ENCODE measurements around the gene ODF2. TPM values are rescaled to one million over a fixed set of nuclear protein-coding genes. Genes with fewer than 3 reads are reported as not detected.
"Not testable (repeated sequence)": the region's sequence is repeated elsewhere in the genome, so short reads cannot be mapped to it uniquely, and the experiment has no call there.

Gene ODF2
- polyA plus RNA-seq, 1 experiment: 16.8 TPM

GRCh38 chr9:128422783-128423150 lies 33.0 kb upstream of the ODF2 start:
- Histone ChIP-seq H3K4me3 (ENCODE audit: low read depth, low read length) (no peak overlapping the region), H3K9me3 (ENCODE audit: control insufficient read depth, insufficient read depth, low read length) (peaks cover 4% of the 10 kb centered on the region; the same call in 1 of the 2 replicates), H3K27me3 (ENCODE audit: control insufficient read depth, insufficient read depth, low read length) (no peaks in the 10 kb centered on the region), H3K27ac (ENCODE audit: low read depth, low read length) (no peak overlapping the region)
- DNase-seq (ENCODE audit: low read depth, low spot score): no peak
- POLR2A ChIA-PET: no interaction called here
- CTCF ChIA-PET: interaction anchor here (0.6 to 3.8 kb wide), 3 partner anchors 16 to 453 kb away, joined by 3 to 30 read pairs (median 10); no protein-coding TSS in a partner anchor
- TF ChIP-seq, protein P1, sequence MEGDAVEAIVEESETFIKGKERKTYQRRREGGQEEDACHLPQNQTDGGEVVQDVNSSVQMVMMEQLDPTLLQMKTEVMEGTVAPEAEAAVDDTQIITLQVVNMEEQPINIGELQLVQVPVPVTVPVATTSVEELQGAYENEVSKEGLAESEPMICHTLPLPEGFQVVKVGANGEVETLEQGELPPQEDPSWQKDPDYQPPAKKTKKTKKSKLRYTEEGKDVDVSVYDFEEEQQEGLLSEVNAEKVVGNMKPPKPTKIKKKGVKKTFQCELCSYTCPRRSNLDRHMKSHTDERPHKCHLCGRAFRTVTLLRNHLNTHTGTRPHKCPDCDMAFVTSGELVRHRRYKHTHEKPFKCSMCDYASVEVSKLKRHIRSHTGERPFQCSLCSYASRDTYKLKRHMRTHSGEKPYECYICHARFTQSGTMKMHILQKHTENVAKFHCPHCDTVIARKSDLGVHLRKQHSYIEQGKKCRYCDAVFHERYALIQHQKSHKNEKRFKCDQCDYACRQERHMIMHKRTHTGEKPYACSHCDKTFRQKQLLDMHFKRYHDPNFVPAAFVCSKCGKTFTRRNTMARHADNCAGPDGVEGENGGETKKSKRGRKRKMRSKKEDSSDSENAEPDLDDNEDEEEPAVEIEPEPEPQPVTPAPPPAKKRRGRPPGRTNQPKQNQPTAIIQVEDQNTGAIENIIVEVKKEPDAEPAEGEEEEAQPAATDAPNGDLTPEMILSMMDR (IDR thresholded peaks at IDR 0.05; ENCODE audit: low read depth, low read length): no peak

DNA sequence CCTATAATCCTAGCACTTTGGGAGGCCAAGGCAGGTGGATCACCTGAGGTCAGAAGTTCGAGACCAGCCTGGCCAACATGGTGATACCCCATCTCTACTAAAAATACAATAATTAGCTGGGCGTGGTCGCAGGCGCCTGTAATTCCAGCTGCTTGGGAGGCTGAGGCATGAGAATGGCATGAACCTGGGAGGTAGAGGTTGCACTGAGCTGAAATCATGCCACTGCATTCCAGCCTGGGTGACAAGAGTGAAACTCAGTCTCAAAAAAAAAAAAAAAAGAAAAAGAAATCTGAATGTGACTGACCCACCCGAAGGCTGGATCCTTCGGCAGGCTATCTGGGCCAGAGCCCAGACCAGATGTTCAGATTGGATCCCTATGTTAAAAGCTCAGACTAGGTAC lies 32.5 kb upstream of the ODF2 start:
- POLR2A ChIA-PET; H3K27me3 ChIP-seq (ENCODE audit: control insufficient read depth, insufficient read depth, low read length); H3K4me3 ChIP-seq (ENCODE audit: low read depth, low read length); H3K9me3 ChIP-seq (ENCODE audit: control insufficient read depth, insufficient read depth, low read length); DNase-seq (ENCODE audit: low read depth, low spot score); H3K27ac ChIP-seq (ENCODE audit: low read depth, low read length): not testable (repeated sequence)
- CTCF ChIA-PET: interaction anchor here (1.6 kb wide), 1 partner anchor 15 kb away, joined by 10 read pairs; no protein-coding TSS in a partner anchor

- DNase-seq (ENCODE audit: low read depth, low spot score): no peak
- Histone ChIP-seq H3K9me3 (ENCODE audit: control insufficient read depth, insufficient read depth, low read length) (peaks cover 4% of the 10 kb centered on the region; the same call in 1 of the 2 replicates), H3K4me3 (ENCODE audit: low read depth, low read length) (no peak overlapping the region), H3K27ac (ENCODE audit: low read depth, low read length) (no peak overlapping the region), H3K27me3 (ENCODE audit: control insufficient read depth, insufficient read depth, low read length) (no peaks in the 10 kb centered on the region)
- CTCF ChIA-PET: interaction anchor here (1.6 to 2.9 kb wide), 2 partner anchors 14 kb away, joined by 10 to 12 read pairs; no protein-coding TSS in a partner anchor
- TF ChIP-seq, protein P1 (IDR thresholded peaks at IDR 0.05; ENCODE audit: low read depth, low read length): no peak
- POLR2A ChIA-PET: no interaction called here
These were observed 31.5 kb upstream of the ODF2 start for GRCh38 chr9:128424268-128424780.

DNA sequence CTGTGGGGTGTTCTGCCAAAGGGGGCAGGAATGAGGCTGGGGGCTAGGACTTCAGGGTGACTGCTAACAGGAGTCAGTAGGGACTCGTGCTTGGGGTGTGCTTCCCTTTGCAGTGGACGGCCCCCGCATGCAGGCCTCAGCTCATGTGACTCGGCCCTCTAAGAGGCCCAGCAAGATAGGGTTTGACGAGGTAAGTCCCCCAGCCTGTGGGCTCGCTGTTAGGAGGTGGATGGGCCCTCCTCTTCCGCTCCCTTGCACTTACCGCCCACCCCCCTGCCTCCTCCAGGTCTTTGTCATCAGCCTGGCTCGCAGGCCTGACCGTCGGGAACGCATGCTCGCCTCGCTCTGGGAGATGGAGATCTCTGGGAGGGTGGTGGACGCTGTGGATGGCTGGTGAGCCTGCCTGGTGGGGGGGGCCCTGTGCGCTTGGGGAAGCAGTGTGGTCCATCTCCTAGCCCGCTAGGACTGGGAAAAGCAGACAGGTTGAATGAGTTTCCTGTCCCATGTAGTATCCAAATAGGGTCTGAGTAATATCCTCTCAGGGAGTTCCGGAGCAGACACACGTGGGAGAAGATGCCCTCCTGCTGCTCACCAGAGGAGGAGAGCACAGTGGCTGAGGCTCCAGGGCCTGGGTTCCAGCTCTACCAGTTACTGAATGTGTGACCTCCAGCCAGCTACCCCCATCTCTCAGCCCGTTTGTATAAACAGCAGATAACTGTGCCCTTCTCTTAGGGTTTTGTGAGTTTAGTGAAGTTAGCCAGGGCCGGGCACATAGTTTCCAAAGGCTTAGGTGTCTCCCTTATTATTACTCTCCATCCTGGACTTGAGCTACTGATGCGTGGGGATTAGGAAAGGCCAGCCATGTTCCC lies 26.9 kb upstream of the ODF2 start:
- CTCF ChIA-PET: interaction anchor here (0.6 to 1.6 kb wide), 3 partner anchors 8 to 40 kb away, joined by 3 to 17 read pairs (median 15); partner anchors contain the start of gene CERCAM
- Histone ChIP-seq H3K27me3 (ENCODE audit: control insufficient read depth, insufficient read depth, low read length) (no peaks in the 10 kb centered on the region), H3K27ac (ENCODE audit: low read depth, low read length) (no peak overlapping the region), H3K4me3 (ENCODE audit: low read depth, low read length) (no peak overlapping the region), H3K9me3 (ENCODE audit: control insufficient read depth, insufficient read depth, low read length) (no peaks in the 10 kb centered on the region)
- DNase-seq (ENCODE audit: low read depth, low spot score): no peak
- POLR2A ChIA-PET: interaction anchor here (0.6 to 1.3 kb wide), 3 partner anchors 8 to 35 kb away, joined by 3 to 5 read pairs (median 5); partner anchors contain the start of gene CERCAM
- TF ChIP-seq, protein P1 (IDR thresholded peaks at IDR 0.05; ENCODE audit: low read depth, low read length): no peak

DNA sequence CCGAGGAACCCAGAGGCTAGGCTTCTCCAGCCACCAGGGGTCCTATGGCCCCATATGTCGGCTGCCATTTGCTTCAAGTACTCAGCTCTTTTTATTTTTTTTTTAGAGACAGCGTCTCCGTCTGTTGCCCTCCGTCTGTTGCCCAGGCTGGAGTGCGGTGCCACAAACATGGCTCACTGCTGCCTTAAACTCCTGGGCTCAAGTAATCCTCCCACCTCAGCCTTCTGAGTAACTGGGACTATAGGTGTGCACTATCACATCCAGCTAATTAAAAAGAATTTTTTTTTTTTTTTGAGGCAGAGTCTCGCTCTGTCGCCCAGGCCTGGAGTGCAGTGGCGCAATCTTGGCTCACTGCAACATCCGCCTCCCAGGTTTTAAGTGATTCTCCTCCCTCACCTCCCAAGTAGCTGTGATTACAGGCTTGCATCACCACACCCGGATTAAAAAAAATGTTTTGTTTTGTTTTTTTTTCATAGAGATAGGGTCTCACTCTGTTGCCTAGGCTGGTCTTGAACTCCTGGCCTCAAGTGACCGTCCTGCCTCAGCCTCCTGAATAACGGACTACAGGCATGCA lies 26.2 kb upstream of the ODF2 start:
- Histone ChIP-seq H3K27me3 (ENCODE audit: control insufficient read depth, insufficient read depth, low read length) (no peaks in the 10 kb centered on the region), H3K9me3 (ENCODE audit: control insufficient read depth, insufficient read depth, low read length) (no peaks in the 10 kb centered on the region), H3K4me3 (ENCODE audit: low read depth, low read length) (no peak overlapping the region), H3K27ac (ENCODE audit: low read depth, low read length) (no peak overlapping the region)
- TF ChIP-seq, protein P1 (IDR thresholded peaks at IDR 0.05; ENCODE audit: low read depth, low read length): no peak
- ChIA-PET POLR2A (interaction anchor here (0.6 to 1.3 kb wide), 2 partner anchors 9 to 16 kb away, joined by 5 read pairs; partner anchors contain the start of gene CERCAM), CTCF (interaction anchor here (0.5 to 1.6 kb wide), 4 partner anchors 9 to 39 kb away, joined by 3 to 17 read pairs (median 10); partner anchors contain the start of gene CERCAM)
- DNase-seq (ENCODE audit: low read depth, low spot score): no peak

All from AG04450 (cell line).